Measurements from ENCODE around the gene FAM13A.

Gene FAM13A

GRCh38 chr4:88897752-88898151 is 159.2 kb downstream of the FAM13A start:
- TF ChIP-seq, protein P1, sequence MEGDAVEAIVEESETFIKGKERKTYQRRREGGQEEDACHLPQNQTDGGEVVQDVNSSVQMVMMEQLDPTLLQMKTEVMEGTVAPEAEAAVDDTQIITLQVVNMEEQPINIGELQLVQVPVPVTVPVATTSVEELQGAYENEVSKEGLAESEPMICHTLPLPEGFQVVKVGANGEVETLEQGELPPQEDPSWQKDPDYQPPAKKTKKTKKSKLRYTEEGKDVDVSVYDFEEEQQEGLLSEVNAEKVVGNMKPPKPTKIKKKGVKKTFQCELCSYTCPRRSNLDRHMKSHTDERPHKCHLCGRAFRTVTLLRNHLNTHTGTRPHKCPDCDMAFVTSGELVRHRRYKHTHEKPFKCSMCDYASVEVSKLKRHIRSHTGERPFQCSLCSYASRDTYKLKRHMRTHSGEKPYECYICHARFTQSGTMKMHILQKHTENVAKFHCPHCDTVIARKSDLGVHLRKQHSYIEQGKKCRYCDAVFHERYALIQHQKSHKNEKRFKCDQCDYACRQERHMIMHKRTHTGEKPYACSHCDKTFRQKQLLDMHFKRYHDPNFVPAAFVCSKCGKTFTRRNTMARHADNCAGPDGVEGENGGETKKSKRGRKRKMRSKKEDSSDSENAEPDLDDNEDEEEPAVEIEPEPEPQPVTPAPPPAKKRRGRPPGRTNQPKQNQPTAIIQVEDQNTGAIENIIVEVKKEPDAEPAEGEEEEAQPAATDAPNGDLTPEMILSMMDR (IDR thresholded peaks at IDR 0.05; ENCODE audit: insufficient read depth, low read length, poor library complexity, severe bottlenecking) = no peak
- no peak for TF ChIP-seq EZH2phosphoT487 (conservative IDR thresholded peaks at IDR 0.05; ENCODE audit: low read length)

GRCh38 chr4:88897180-88897579 is 159.8 kb downstream of the FAM13A start:
- TF ChIP-seq EZH2phosphoT487 (conservative IDR thresholded peaks at IDR 0.05; ENCODE audit: low read length) = no peak
- TF ChIP-seq, protein P1 (IDR thresholded peaks at IDR 0.05; ENCODE audit: insufficient read depth, low read length, poor library complexity, severe bottlenecking) = no peak
- Histone ChIP-seq H3K36me3 (ENCODE audit: low read length) (no peaks in the 10 kb centered on the region), H3K9me3 (ENCODE audit: insufficient read depth, low read length) (no peaks in the 10 kb centered on the region), H3K27me3 (ENCODE audit: low read length) (no peaks in the 10 kb centered on the region), H3K9me2 (replicated peaks; ENCODE audit: insufficient read depth, low read length) (no peaks in the 10 kb centered on the region), H3K79me2 (ENCODE audit: insufficient read depth, low read length) (no peaks in the 10 kb centered on the region), H4K20me1 (ENCODE audit: low read depth, low read length) (no peaks in the 10 kb centered on the region), H3K4me2 (ENCODE audit: low read depth, low read length, poor library complexity, severe bottlenecking) (no peak overlapping the region), H3K9ac (ENCODE audit: low read length) (no peak overlapping the region), H3F3A (ENCODE audit: insufficient read depth) (no peaks in the 10 kb centered on the region), H3K4me3 (ENCODE audit: insufficient read depth, low read length, poor library complexity, severe bottlenecking) (no peak overlapping the region), H2AFZ (ENCODE audit: low read depth, low read length, severe bottlenecking) (no peak overlapping the region), H3K27ac (ENCODE audit: low read depth, low read length) (no peak overlapping the region)

More at GRCh38 chr4:88897752-88898151, 159.2 kb downstream of the FAM13A start:
- H3F3A ChIP-seq (ENCODE audit: insufficient read depth) = no peaks in the 10 kb centered on the region
- H3K9ac ChIP-seq (ENCODE audit: low read length) = no peak overlapping the region
- no peaks in the 10 kb centered on the region for H4K20me1 ChIP-seq (ENCODE audit: low read depth, low read length)
- no peak overlapping the region for H2AFZ ChIP-seq (ENCODE audit: low read depth, low read length, severe bottlenecking)
- H3K4me2 ChIP-seq (ENCODE audit: low read depth, low read length, poor library complexity, severe bottlenecking) = no peak overlapping the region
- no peaks in the 10 kb centered on the region for H3K79me2 ChIP-seq (ENCODE audit: insufficient read depth, low read length)
- no peaks in the 10 kb centered on the region for H3K9me3 ChIP-seq (ENCODE audit: insufficient read depth, low read length)
- H3K4me3 ChIP-seq (ENCODE audit: insufficient read depth, low read length, poor library complexity, severe bottlenecking) = no peak overlapping the region
- no peaks in the 10 kb centered on the region for H3K27me3 ChIP-seq (ENCODE audit: low read length)
- H3K36me3 ChIP-seq (ENCODE audit: low read length) = no peaks in the 10 kb centered on the region
- no peaks in the 10 kb centered on the region for H3K9me2 ChIP-seq (replicated peaks; ENCODE audit: insufficient read depth, low read length)
- H3K27ac ChIP-seq (ENCODE audit: low read depth, low read length) = no peak overlapping the region

GRCh38 chr4:88893961-88894360 is 163.0 kb downstream of the FAM13A start:
- Histone ChIP-seq H4K20me1 (ENCODE audit: low read depth, low read length) (no peaks in the 10 kb centered on the region), H2AFZ (ENCODE audit: low read depth, low read length, severe bottlenecking) (no peak overlapping the region)

More at GRCh38 chr4:88893961-88894360, 163.0 kb downstream of the FAM13A start:
- no peaks in the 10 kb centered on the region for H3K27me3 ChIP-seq (ENCODE audit: low read length)
- H3K36me3 ChIP-seq (ENCODE audit: low read length) = no peaks in the 10 kb centered on the region
- no peaks in the 10 kb centered on the region for H3K9me3 ChIP-seq (ENCODE audit: insufficient read depth, low read length)
- no peak overlapping the region for H3K4me3 ChIP-seq (ENCODE audit: insufficient read depth, low read length, poor library complexity, severe bottlenecking)
- no peak overlapping the region for H3K4me2 ChIP-seq (ENCODE audit: low read depth, low read length, poor library complexity, severe bottlenecking)
- no peak overlapping the region for H3K27ac ChIP-seq (ENCODE audit: low read depth, low read length)
- no peaks in the 10 kb centered on the region for H3K79me2 ChIP-seq (ENCODE audit: insufficient read depth, low read length)
- no peaks in the 10 kb centered on the region for H3K9me2 ChIP-seq (replicated peaks; ENCODE audit: insufficient read depth, low read length)
- H3K9ac ChIP-seq (ENCODE audit: low read length) = no peak overlapping the region
- no peaks in the 10 kb centered on the region for H3F3A ChIP-seq (ENCODE audit: insufficient read depth)
- TF ChIP-seq, protein P1 (IDR thresholded peaks at IDR 0.05; ENCODE audit: insufficient read depth, low read length, poor library complexity, severe bottlenecking) = no peak
